A673 (cell line): ENCODE results near the gene ABHD11.

ENCODE experiments used
- EZH2 ChIP-seq: fragments of 200-600 bp; sonication (generic); IDR thresholded peaks from 2 replicates; pipeline ENCODE4 v1.6.1; 2017; ENCODE audit warnings: borderline replicate concordance, low read depth, mild to moderate bottlenecking, mixed read lengths, antibody characterized with exemption, low read length; ENCODE audit not compliant: poor library complexity, severe bottlenecking
- TF ChIP-seq, protein P1 (sequence below): fragments of 300-800, 200-600 bp; sonication (generic); conservative IDR thresholded peaks from 2 replicates; pipeline ENCODE4 v1.5.1; 2017; ENCODE audit warnings: low read depth, mild to moderate bottlenecking, antibody characterized with exemption, low read length, moderate library complexity, mixed read lengths

DNA sequence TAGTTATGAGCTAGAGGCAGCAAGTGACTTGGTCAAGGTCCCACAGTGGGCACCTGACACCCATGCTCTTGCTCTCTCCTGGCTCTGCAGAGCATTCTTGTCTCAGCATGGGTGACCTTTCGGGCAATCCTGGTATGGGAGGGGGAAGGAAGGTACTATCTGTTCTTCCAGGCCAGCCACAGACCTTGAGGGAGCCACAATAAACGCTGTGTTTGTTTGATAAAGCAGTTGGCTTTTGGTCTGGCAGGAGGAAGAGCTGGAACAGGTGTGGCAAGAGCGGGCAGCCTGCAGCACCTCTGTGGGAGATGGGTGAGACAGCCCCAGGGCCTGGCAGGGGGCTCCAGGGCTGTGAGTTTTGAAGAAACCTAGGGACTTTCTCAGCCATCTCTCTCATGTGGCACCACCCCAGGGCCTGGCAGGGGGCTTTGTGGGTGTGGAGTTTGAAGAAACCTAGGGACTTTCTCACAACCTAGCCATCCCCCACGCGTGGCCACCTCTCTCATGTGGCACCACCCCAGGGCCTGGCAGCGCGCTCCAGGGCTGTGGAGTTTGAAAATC, 20.1 kb upstream of the ABHD11 start:
- TF ChIP-seq, protein P1, sequence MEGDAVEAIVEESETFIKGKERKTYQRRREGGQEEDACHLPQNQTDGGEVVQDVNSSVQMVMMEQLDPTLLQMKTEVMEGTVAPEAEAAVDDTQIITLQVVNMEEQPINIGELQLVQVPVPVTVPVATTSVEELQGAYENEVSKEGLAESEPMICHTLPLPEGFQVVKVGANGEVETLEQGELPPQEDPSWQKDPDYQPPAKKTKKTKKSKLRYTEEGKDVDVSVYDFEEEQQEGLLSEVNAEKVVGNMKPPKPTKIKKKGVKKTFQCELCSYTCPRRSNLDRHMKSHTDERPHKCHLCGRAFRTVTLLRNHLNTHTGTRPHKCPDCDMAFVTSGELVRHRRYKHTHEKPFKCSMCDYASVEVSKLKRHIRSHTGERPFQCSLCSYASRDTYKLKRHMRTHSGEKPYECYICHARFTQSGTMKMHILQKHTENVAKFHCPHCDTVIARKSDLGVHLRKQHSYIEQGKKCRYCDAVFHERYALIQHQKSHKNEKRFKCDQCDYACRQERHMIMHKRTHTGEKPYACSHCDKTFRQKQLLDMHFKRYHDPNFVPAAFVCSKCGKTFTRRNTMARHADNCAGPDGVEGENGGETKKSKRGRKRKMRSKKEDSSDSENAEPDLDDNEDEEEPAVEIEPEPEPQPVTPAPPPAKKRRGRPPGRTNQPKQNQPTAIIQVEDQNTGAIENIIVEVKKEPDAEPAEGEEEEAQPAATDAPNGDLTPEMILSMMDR, result no peak
- TF ChIP-seq EZH2, result no peak
